ENCODE results near the gene SLC35D1.
"Not testable (repeated sequence)": the region's sequence is repeated elsewhere in the genome, so short reads cannot be mapped to it uniquely, and the experiment has no call there.

Gene SLC35D1

GRCh38 chr1:66978201-66978600, 75.7 kb downstream of the SLC35D1 start:
- DNase-seq, result no peak
- no peak overlapping the region for H3K27ac ChIP-seq
- H3K4me3 ChIP-seq (ENCODE audit: low read depth, low read length), result no peak overlapping the region
- no peaks in the 10 kb centered on the region for H3K27me3 ChIP-seq (ENCODE audit: insufficient read depth, low read depth, severe bottlenecking)
- peaks cover 66% of the 10 kb centered on the region for H3K36me3 ChIP-seq
- H3K9me3 ChIP-seq (ENCODE audit: severe bottlenecking), result no peaks in the 10 kb centered on the region
- no peak for TF ChIP-seq CTCF (IDR thresholded peaks at IDR 0.05; ENCODE audit: low read depth, low read length)

GRCh38 chr1:66968574-66968973, 85.4 kb downstream of the SLC35D1 start:
- Histone ChIP-seq H3K27me3 (ENCODE audit: insufficient read depth, low read depth, severe bottlenecking) (no peaks in the 10 kb centered on the region), H3K9me3 (ENCODE audit: severe bottlenecking) (no peaks in the 10 kb centered on the region), H3K4me3 (ENCODE audit: low read depth, low read length) (no peak overlapping the region), H3K36me3 (peaks cover 53% of the 10 kb centered on the region), H3K27ac (no peak overlapping the region)
- DNase-seq, result no peak
- no peak for TF ChIP-seq CTCF (IDR thresholded peaks at IDR 0.05; ENCODE audit: low read depth, low read length)

- H3K27ac ChIP-seq; DNase-seq; H3K27me3 ChIP-seq (ENCODE audit: insufficient read depth, low read depth, severe bottlenecking); H3K4me3 ChIP-seq (ENCODE audit: low read depth, low read length); H3K9me3 ChIP-seq (ENCODE audit: severe bottlenecking): not testable (repeated sequence)
- H3K36me3 ChIP-seq, result peaks cover 67% of the 10 kb centered on the region
Observed at GRCh38 chr1:66966188-66966873, 87.6 kb downstream of the SLC35D1 start.

- DNase-seq, result no peak
- no peak overlapping the region for H3K4me3 ChIP-seq (ENCODE audit: low read depth, low read length)
- H3K27me3 ChIP-seq (ENCODE audit: insufficient read depth, low read depth, severe bottlenecking), result no peaks in the 10 kb centered on the region
- TF ChIP-seq CTCF (IDR thresholded peaks at IDR 0.05; ENCODE audit: low read depth, low read length), result no peak
- H3K36me3 ChIP-seq, result peaks cover 53% of the 10 kb centered on the region
- H3K27ac ChIP-seq, result no peak overlapping the region
- no peaks in the 10 kb centered on the region for H3K9me3 ChIP-seq (ENCODE audit: severe bottlenecking)
Observed at GRCh38 chr1:66957938-66958337, 96.0 kb downstream of the SLC35D1 start.

- Histone ChIP-seq H3K9me3 (ENCODE audit: severe bottlenecking) (no peaks in the 10 kb centered on the region), H3K4me3 (ENCODE audit: low read depth, low read length) (no peak overlapping the region), H3K27me3 (ENCODE audit: insufficient read depth, low read depth, severe bottlenecking) (no peaks in the 10 kb centered on the region), H3K36me3 (peaks cover 45% of the 10 kb centered on the region), H3K27ac (no peak overlapping the region)
- DNase-seq, result no peak
- TF ChIP-seq CTCF (IDR thresholded peaks at IDR 0.05; ENCODE audit: low read depth, low read length), result no peak
Observed at GRCh38 chr1:66954208-66954607, 99.7 kb downstream of the SLC35D1 start.

- TF ChIP-seq CTCF (IDR thresholded peaks at IDR 0.05; ENCODE audit: low read depth, low read length), result no peak
- Histone ChIP-seq H3K9me3 (ENCODE audit: severe bottlenecking) (no peaks in the 10 kb centered on the region), H3K4me3 (ENCODE audit: low read depth, low read length) (no peak overlapping the region), H3K36me3 (peaks cover 44% of the 10 kb centered on the region), H3K27ac (no peak overlapping the region), H3K27me3 (ENCODE audit: insufficient read depth, low read depth, severe bottlenecking) (no peaks in the 10 kb centered on the region)
- DNase-seq, result no peak
Observed at GRCh38 chr1:66951513-66951912, 102.4 kb downstream of the SLC35D1 start.
